Stimulated activated CD8-positive, alpha-beta memory T cell treated with anti-CD3 and anti-CD28 coated beads, Interleukin-15, amount 100 ng/mL, for 48 hours (primary cell): Measurements from ENCODE around the gene PER1.
"Not testable (repeated sequence)": the region's sequence is repeated elsewhere in the genome, so short reads cannot be mapped to it uniquely, and the experiment has no call there.

Source experiments
- DNase-seq, 2 donors: peaks; one replicate each; pipeline ENCODE4 v3.0.0-alpha.2; 2020; ENCODE audit warnings: low read depth in 2 of 2

The PER1 gene

GRCh38 chr17:8173056-8173870 is 21.1 kb upstream of the PER1 start:
- peak; percentile 61 to 66 for DNase-seq

- DNase-seq, result not testable (repeated sequence)
Measured at GRCh38 chr17:8170186-8170585, 18.0 kb upstream of the PER1 start.

GRCh38 chr17:8167526-8167925 is 15.3 kb upstream of the PER1 start:
- DNase-seq, result no peak

DNA sequence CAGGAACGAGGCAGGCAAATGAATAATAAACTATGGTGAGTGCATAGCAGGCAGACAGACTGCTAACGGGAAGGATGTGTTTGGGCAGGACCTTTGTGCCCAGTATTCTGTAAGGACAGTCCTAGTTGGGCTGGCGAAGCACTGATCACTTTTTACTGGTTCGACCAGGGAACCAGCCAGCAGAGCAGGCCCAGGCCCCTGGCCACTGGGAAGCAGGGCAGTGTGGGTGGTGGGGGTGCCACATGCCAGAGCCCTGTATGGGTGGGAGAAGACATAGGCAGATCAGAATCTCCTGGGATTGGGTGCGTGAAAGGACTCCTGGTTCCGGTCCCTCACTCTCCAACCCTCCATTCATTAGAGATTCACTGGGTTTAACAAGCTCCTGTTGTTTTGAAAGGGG is 14.5 kb upstream of the PER1 start:
- DNase-seq, result no peak

- no peak for DNase-seq
Measured at GRCh38 chr17:8164815-8165131, 12.6 kb upstream of the PER1 start.

DNA sequence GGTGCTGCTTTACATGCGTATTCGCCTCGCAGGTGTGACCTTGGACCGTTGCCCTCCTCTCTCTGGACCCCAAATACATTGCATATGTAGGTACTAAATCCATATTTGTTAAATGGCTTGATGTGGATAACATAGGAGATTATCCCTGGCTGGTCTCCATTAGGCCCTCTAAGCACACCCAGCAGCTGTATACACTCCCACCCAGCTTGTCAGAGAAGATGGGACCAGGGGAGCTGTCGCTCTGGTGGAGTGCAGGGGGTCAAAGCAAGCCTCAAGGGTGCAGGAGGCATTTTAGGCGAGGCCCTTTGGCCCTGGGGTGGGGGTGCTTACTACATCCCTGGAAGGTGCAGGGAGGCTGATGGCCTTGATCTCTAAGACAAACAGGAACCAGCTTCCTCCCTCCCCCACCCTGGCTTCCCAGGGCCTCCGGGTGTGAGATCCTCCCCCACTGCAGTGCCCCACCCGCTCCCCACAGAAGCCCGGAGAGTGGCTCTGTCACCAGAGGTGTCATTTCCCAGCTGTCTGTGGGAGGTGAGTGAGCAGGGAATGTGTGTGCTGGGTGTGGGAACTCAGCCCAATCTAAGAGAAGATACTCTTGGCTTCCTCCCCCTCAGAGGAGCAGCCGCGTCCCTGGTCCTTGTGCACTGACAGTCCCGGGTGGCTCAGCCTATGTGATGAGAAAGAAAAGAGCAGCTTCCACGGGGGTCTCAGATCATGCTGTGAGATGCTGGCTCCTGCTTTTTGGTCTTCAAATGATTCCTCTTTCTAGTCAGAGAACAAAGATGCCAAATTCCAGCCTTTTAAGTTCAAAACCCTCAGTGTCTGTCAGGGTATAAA is 12.0 kb upstream of the PER1 start:
- peak; percentile 62 to 71 for DNase-seq

- DNase-seq, result no peak
Measured at GRCh38 chr17:8162997-8163977, 11.1 kb upstream of the PER1 start.

- DNase-seq, result peak; percentile 69 to 73
Measured at GRCh38 chr17:8162233-8162996, 10.2 kb upstream of the PER1 start, which contains the start of gene VAMP2. Gene VAMP2, minus strand, starts transcription at chr17:8162948. Its CDS starts 69 bp downstream, at chr17:8162879.

GRCh38 chr17:8161289-8162232 is 9.4 kb upstream of the PER1 start:
- no peak for DNase-seq

- no peak for DNase-seq
Measured at GRCh38 chr17:8160741-8161221, 8.6 kb upstream of the PER1 start.

DNA sequence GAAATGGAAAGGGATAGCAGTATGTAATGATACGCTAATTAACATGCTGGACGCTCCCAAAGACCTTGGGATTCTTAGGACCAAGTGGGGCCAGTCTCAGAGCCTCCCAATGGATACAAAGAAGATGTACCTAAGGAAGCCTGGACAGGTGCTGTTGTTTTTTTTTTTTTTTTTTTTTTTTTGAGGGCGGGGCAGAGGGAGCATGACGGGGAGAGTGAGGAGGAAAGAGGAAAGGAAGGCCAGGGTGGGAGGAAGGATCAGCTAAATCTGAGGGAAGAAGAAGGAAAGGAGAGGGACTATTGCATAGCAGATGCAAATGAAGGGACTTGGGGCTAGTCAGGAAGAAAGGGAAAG is 8.0 kb upstream of the PER1 start:
- no peak for DNase-seq

GRCh38 chr17:8159459-8160223 is 7.4 kb upstream of the PER1 start:
- DNase-seq, result no peak

GRCh38 chr17:8159032-8159400 is 6.8 kb upstream of the PER1 start:
- no peak for DNase-seq

- DNase-seq, result peak; percentile 74 to 76
Measured at GRCh38 chr17:8158267-8159031, 6.2 kb upstream of the PER1 start.

- DNase-seq, result peak; percentile 100
Measured at GRCh38 chr17:8156246-8156992, 4.2 kb upstream of the PER1 start.

GRCh38 chr17:8155996-8156245 is 3.7 kb upstream of the PER1 start:
- DNase-seq, result no peak

- DNase-seq, result no peak
Measured at GRCh38 chr17:8155231-8155995, 3.2 kb upstream of the PER1 start.
